ENCODE data around the gene PNMA1. TPM values are rescaled to one million over a fixed set of nuclear protein-coding genes. Genes with fewer than 3 reads are reported as not detected.
A peak's percentile ranks its signal among the peaks of the same experiment; 100 is the strongest.

The PNMA1 gene
- total and polyA plus RNA-seq, 2 of the 13 experiments (the other 11 are each of a cell fraction or from before 2014, with no cell fraction given) = 7.0 to 8.3 TPM

DNA sequence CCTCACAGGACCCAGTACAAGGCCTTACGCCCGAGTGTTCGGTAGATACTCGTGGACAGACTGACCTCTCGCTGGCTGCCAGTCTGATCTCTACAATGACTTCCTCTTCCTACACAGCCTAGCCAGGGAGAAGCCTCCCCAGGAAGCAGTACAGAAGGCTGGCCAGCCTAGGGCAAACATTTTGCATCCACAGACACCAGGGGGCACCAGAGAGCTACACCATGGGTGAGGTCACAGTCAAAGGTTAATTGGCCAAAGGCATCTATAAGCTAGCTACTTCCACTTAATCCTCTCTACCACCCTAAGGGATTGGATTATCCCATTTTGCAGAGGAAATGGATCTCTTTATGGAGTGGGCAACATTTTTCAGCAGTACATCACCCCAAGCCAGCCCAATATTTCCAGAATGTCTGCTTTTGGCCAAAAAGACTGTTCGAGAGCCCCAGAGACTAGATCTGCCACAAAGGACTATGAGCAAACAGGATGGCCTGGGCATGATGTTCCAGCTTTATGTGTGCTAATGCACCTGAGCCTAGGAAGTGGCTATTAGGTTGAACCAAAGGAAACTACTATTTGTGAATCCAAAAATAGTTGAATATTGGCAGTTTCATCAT is 14.6 kb upstream of the PNMA1 start (continued):
- TF ChIP-seq, protein P1, sequence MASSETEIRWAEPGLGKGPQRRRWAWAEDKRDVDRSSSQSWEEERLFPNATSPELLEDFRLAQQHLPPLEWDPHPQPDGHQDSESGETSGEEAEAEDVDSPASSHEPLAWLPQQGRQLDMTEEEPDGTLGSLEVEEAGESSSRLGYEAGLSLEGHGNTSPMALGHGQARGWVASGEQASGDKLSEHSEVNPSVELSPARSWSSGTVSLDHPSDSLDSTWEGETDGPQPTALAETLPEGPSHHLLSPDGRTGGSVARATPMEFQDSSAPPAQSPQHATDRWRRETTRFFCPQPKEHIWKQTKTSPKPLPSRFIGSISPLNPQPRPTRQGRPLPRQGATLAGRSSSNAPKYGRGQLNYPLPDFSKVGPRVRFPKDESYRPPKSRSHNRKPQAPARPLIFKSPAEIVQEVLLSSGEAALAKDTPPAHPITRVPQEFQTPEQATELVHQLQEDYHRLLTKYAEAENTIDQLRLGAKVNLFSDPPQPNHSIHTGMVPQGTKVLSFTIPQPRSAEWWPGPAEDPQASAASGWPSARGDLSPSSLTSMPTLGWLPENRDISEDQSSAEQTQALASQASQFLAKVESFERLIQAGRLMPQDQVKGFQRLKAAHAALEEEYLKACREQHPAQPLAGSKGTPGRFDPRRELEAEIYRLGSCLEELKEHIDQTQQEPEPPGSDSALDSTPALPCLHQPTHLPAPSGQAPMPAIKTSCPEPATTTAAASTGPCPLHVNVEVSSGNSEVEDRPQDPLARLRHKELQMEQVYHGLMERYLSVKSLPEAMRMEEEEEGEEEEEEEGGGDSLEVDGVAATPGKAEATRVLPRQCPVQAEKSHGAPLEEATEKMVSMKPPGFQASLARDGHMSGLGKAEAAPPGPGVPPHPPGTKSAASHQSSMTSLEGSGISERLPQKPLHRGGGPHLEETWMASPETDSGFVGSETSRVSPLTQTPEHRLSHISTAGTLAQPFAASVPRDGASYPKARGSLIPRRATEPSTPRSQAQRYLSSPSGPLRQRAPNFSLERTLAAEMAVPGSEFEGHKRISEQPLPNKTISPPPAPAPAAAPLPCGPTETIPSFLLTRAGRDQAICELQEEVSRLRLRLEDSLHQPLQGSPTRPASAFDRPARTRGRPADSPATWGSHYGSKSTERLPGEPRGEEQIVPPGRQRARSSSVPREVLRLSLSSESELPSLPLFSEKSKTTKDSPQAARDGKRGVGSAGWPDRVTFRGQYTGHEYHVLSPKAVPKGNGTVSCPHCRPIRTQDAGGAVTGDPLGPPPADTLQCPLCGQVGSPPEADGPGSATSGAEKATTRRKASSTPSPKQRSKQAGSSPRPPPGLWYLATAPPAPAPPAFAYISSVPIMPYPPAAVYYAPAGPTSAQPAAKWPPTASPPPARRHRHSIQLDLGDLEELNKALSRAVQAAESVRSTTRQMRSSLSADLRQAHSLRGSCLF (CRISPR knock-in tag; IDR thresholded peaks at IDR 0.05; ENCODE audit: borderline replicate concordance) = no peak
- TF ChIP-seq ZNF772 (CRISPR knock-in tag; IDR thresholded peaks at IDR 0.05) (peak; percentile 31; the same call in 1 of the 2 replicates), KDM3A (CRISPR knock-in tag; IDR thresholded peaks at IDR 0.05; ENCODE audit: low read depth) (no peak), ZSCAN12 (CRISPR knock-in tag; IDR thresholded peaks at IDR 0.05) (no peak), ZNF557 (CRISPR knock-in tag; IDR thresholded peaks at IDR 0.05) (no peak), ZNF788 (CRISPR knock-in tag; IDR thresholded peaks at IDR 0.05; ENCODE audit: borderline replicate concordance) (peak; percentile 18; the same call in 1 of the 2 replicates), GPN1 (CRISPR knock-in tag; IDR thresholded peaks at IDR 0.05; ENCODE audit: borderline replicate concordance) (no peak)
- TF ChIP-seq, protein P2, sequence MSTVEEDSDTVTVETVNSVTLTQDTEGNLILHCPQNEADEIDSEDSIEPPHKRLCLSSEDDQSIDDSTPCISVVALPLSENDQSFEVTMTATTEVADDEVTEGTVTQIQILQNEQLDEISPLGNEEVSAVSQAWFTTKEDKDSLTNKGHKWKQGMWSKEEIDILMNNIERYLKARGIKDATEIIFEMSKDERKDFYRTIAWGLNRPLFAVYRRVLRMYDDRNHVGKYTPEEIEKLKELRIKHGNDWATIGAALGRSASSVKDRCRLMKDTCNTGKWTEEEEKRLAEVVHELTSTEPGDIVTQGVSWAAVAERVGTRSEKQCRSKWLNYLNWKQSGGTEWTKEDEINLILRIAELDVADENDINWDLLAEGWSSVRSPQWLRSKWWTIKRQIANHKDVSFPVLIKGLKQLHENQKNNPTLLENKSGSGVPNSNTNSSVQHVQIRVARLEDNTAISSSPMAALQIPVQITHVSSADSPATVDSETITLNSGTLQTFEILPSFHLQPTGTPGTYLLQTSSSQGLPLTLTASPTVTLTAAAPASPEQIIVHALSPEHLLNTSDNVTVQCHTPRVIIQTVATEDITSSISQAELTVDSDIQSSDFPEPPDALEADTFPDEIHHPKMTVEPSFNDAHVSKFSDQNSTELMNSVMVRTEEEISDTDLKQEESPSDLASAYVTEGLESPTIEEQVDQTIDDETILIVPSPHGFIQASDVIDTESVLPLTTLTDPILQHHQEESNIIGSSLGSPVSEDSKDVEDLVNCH (CRISPR knock-in tag; IDR thresholded peaks at IDR 0.05) = no peak

Measured in HepG2 (cell line).